Embryonic facial prominence (tissue), 1 donor: ENCODE measurements around the gene ZC3H8.
"Not testable (repeated sequence)": the region's sequence is repeated elsewhere in the genome, so short reads cannot be mapped to it uniquely, and the experiment has no call there.

Source experiments
- DNase-seq: peaks from one replicate; pipeline ENCODE4 v3.0.0-alpha.2; 2016; ENCODE audit errors: extremely low spot score

The ZC3H8 gene

GRCh38 chr2:112259509-112260294 is 4.9 kb upstream of the ZC3H8 start:
- peak; percentile 55 for DNase-seq

GRCh38 chr2:112257575-112257974 is 2.7 kb upstream of the ZC3H8 start:
- DNase-seq: no peak

GRCh38 chr2:112256654-112257053 is 1.8 kb upstream of the ZC3H8 start:
- DNase-seq: no peak

- no peak for DNase-seq
Observed at GRCh38 chr2:112255875-112256274, 1.0 kb upstream of the ZC3H8 start.

- DNase-seq: no peak
Observed at GRCh38 chr2:112253261-112253815, 1.5 kb downstream of the ZC3H8 start.

GRCh38 chr2:112251271-112251670 is 3.6 kb downstream of the ZC3H8 start:
- DNase-seq: no peak

- no peak for DNase-seq
Observed at GRCh38 chr2:112244854-112245253, 10.0 kb downstream of the ZC3H8 start.

- no peak for DNase-seq
Observed at GRCh38 chr2:112243233-112243632, 11.6 kb downstream of the ZC3H8 start.

- DNase-seq: no peak
Observed at GRCh38 chr2:112242384-112242783, 12.5 kb downstream of the ZC3H8 start.

GRCh38 chr2:112239862-112240261 is 15.0 kb downstream of the ZC3H8 start:
- DNase-seq: no peak

GRCh38 chr2:112230371-112230770 is 24.5 kb downstream of the ZC3H8 start:
- DNase-seq: no peak

GRCh38 chr2:112229348-112229747 is 25.5 kb downstream of the ZC3H8 start:
- no peak for DNase-seq

GRCh38 chr2:112220831-112221230 is 34.0 kb downstream of the ZC3H8 start:
- DNase-seq: no peak

GRCh38 chr2:112220186-112220585 is 34.7 kb downstream of the ZC3H8 start:
- no peak for DNase-seq

- DNase-seq: no peak
Observed at GRCh38 chr2:112217854-112218253, 37.0 kb downstream of the ZC3H8 start.

- DNase-seq: no peak
Observed at GRCh38 chr2:112216167-112216566, 38.7 kb downstream of the ZC3H8 start.

- not testable (repeated sequence) for DNase-seq
Observed at GRCh38 chr2:112207905-112208304, 46.9 kb downstream of the ZC3H8 start.

GRCh38 chr2:112204411-112204810 is 50.4 kb downstream of the ZC3H8 start:
- DNase-seq: no peak

- DNase-seq: no peak
Observed at GRCh38 chr2:112201696-112202430, 53.0 kb downstream of the ZC3H8 start.

- DNase-seq: no peak
Observed at GRCh38 chr2:112199188-112199587, 55.7 kb downstream of the ZC3H8 start.

GRCh38 chr2:112198780-112199179 is 56.1 kb downstream of the ZC3H8 start:
- no peak for DNase-seq

- DNase-seq: no peak
Observed at GRCh38 chr2:112197868-112198267, 57.0 kb downstream of the ZC3H8 start.

GRCh38 chr2:112195950-112196349 is 58.9 kb downstream of the ZC3H8 start:
- no peak for DNase-seq
